Memory B cell (primary cell): ENCODE data around the gene PDE7B.

Experiments used
- ATAC-seq: fragments of 150-1000 bp; cut with Tn5 transposase; 2 replicates; pipeline ENCODE4 v1.10.0; 2021; ENCODE audit warnings: low read depth, mild to moderate bottlenecking, moderate library complexity
- DNase-seq, 2 donors: peaks; one replicate each; pipeline ENCODE4 v3.0.0; 2022; ENCODE audit warnings: low spot score in 2 of 2
- H3K27ac Mint-ChIP-seq: one replicate; pipeline ENCODE4 v1.8.0; 2022; ENCODE audit warnings: mild to moderate bottlenecking, moderate library complexity, mixed read lengths
- H3K27me3 Mint-ChIP-seq: one replicate; pipeline ENCODE4 v1.8.0; 2022; ENCODE audit warnings: mixed read lengths
- H3K36me3 Mint-ChIP-seq: one replicate; pipeline ENCODE4 v1.8.0; 2022; ENCODE audit warnings: mild to moderate bottlenecking, mixed read lengths
- H3K4me1 Mint-ChIP-seq: one replicate; pipeline ENCODE4 v1.8.0; 2022; ENCODE audit warnings: mixed read lengths
- H3K4me3 Mint-ChIP-seq: one replicate; pipeline ENCODE4 v1.8.0; 2022; ENCODE audit warnings: mild to moderate bottlenecking, moderate library complexity, mixed read lengths
- H3K9me3 Mint-ChIP-seq: one replicate; pipeline ENCODE4 v1.8.0; 2022; ENCODE audit warnings: mixed read lengths

The PDE7B gene

GRCh38 chr6:135883536-135883935, 32.0 kb downstream of the PDE7B start:
- no peaks in the 10 kb centered on the region for H3K36me3 Mint-ChIP-seq

DNA sequence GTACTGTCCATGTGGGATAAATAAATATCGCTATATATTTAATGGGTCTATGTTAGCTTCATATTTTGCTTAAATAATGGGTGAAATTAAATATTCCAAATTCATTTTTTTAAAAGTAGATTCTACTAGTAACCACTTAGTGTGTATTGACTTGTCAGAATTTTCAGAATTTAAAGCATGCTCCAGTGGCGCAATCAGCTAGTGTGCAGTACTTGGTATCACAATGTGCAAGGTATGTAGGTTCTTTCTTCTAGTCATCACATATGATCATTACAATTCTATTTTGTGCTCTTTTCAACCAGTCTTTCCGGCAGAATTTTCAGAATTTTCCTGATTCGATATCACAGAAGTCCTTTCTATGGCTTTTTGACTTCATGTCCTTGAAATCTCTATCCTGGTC, 32.6 kb downstream of the PDE7B start:
- no peaks in the 10 kb centered on the region for H3K36me3 Mint-ChIP-seq
- no peaks in the 10 kb centered on the region for H3K9me3 Mint-ChIP-seq
- ATAC-seq: no peak
- H3K4me1 Mint-ChIP-seq: peaks cover 39% of the 10 kb centered on the region
- H3K27ac Mint-ChIP-seq: no peak overlapping the region
- DNase-seq: no peak
- H3K4me3 Mint-ChIP-seq: no peak overlapping the region
- H3K27me3 Mint-ChIP-seq: no peaks in the 10 kb centered on the region

More at GRCh38 chr6:135883536-135883935, 32.0 kb downstream of the PDE7B start:
- Mint-ChIP-seq H3K27ac (no peak overlapping the region), H3K27me3 (no peaks in the 10 kb centered on the region), H3K4me1 (peaks cover 39% of the 10 kb centered on the region), H3K9me3 (no peaks in the 10 kb centered on the region), H3K4me3 (no peak overlapping the region)
- ATAC-seq (no peak), DNase-seq (no peak)

DNA sequence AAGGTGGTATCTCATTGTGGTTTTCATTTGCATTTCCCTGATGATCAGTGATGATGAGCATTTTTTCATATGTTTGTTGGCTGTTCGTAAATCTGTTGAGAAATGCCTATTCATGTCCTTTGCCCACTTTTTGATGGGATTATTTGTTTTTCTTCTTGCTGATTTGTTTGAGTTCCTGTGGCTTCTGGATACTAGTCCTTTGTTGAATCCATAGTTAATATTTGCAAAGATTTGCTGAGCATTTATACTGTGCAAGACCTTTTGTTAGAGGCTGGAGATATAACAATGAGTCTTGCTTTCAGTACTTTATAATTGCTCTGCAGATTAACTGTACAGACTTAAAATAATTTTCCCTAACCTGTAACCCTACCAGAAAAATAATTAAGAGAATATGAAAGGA, 35.6 kb downstream of the PDE7B start:
- H3K36me3 Mint-ChIP-seq: no peaks in the 10 kb centered on the region
- H3K27me3 Mint-ChIP-seq: no peaks in the 10 kb centered on the region
- peaks cover 22% of the 10 kb centered on the region for H3K4me1 Mint-ChIP-seq
- peak overlapping the region; percentile 19 for H3K4me3 Mint-ChIP-seq
- DNase-seq (no peak), ATAC-seq (no peak)
- no peak overlapping the region for H3K27ac Mint-ChIP-seq
- no peaks in the 10 kb centered on the region for H3K9me3 Mint-ChIP-seq

DNA sequence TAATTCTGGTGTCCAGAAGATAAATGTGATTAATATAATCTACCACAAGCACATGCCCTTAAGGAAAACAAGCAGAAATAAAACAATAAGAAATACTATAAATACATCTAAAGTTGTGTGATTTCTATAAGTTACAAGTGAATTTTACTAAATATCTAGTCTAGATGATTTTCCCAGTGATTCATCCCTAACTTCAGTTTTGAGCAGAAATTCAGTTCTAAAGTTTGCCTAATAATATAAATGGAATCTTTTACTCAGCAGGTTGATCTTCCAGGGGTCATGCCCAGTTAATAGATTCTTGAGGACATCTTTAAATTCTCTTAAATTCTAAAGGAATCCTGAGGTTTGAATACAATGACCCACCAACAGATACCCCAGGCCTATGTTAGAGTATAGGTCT, 37.3 kb downstream of the PDE7B start:
- Mint-ChIP-seq H3K4me3 (no peak overlapping the region), H3K27me3 (no peaks in the 10 kb centered on the region), H3K4me1 (peaks cover 19% of the 10 kb centered on the region), H3K27ac (no peak overlapping the region), H3K36me3 (no peaks in the 10 kb centered on the region), H3K9me3 (no peaks in the 10 kb centered on the region)
- ATAC-seq: no peak
- no peak for DNase-seq

DNA sequence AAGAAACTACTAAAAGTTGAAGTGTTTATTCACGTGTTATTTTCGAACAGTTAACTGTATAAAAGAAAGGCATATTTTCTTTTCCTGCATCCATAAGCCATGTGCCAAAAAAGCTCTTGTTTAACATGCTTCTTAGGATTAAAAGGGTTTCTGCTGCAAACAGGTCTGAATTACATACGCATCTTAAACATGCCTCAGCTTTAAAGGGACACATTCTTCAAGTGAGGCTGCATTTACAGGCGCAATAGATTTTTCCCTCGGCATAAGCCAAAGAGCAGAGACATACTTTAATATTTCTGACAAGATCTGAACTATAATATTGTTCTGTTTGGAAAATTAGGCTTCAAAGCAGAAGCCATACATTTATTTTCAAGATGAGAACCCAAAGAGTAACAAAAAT, 39.4 kb downstream of the PDE7B start:
- no peak overlapping the region for H3K4me3 Mint-ChIP-seq
- H3K9me3 Mint-ChIP-seq: no peaks in the 10 kb centered on the region
- no peaks in the 10 kb centered on the region for H3K36me3 Mint-ChIP-seq
- peaks cover 13% of the 10 kb centered on the region for H3K4me1 Mint-ChIP-seq
- DNase-seq (no peak), ATAC-seq (no peak)
- no peaks in the 10 kb centered on the region for H3K27me3 Mint-ChIP-seq
- H3K27ac Mint-ChIP-seq: no peak overlapping the region

- Mint-ChIP-seq H3K36me3 (peaks cover under 1% of the 10 kb centered on the region), H3K27ac (no peak overlapping the region), H3K4me1 (peaks cover 10% of the 10 kb centered on the region), H3K27me3 (no peaks in the 10 kb centered on the region), H3K4me3 (no peak overlapping the region), H3K9me3 (no peaks in the 10 kb centered on the region)
- no peak for DNase-seq
- no peak for ATAC-seq
These were observed 40.2 kb downstream of the PDE7B start for GRCh38 chr6:135891710-135892109.

DNA sequence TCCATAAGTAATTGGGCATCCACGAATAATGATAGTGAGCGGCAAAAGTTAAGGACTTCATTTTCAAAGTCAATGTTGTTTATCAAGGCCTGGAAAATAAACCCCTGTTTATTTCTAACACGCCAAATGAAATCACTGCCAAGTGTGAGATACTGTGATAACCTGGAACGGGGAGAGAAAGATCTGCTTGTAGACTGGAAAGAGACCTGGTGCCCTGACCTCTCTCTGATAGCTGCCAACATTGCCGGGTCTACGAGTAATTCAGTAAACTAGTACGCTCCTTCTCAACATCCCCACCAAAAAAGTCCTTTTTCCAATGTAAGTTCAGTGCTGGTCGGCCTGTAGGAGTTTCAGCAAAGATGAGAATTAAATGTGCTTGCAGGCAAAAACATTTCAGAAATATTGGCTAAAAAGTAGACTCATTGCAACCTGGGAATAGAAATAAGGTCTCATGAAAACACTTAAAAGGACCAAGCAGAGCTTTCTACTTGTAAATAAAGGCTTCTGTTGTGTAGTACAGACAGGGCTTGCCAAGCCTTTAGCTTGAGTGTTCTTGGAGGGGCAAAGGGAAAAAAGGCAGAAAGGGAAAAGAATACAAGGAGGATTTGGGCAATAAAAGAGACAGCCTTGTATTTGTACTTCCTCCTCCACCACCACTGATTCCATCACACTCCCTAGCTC, 43.9 kb downstream of the PDE7B start:
- Mint-ChIP-seq H3K27ac (no peak overlapping the region), H3K4me1 (peaks cover 3% of the 10 kb centered on the region), H3K9me3 (peaks cover 1% of the 10 kb centered on the region), H3K36me3 (peaks cover 3% of the 10 kb centered on the region), H3K4me3 (no peak overlapping the region), H3K27me3 (no peaks in the 10 kb centered on the region)
- DNase-seq (no peak), ATAC-seq (no peak)

DNA sequence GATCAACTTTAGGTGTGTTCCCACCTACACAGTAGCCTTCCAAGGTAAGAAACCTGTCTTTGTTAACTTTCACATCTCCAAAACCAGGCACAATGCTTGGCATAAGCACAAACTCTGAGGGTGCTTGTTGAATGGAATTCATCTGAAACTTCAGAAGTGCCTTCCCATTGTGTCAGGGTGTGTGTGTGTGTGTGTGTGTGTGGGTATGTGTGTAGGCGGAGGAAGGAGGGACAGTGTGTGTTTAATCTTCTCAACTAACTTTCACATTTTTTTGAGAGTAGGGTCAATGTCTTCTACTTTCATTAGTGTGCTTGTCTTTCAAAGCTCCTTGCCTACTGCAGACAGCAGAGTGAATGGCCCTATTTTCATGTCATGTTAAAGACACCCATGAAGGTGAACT, 45.6 kb downstream of the PDE7B start:
- H3K27me3 Mint-ChIP-seq: no peaks in the 10 kb centered on the region
- H3K27ac Mint-ChIP-seq: no peak overlapping the region
- ATAC-seq (no peak), DNase-seq (no peak)
- peaks cover 3% of the 10 kb centered on the region for H3K36me3 Mint-ChIP-seq
- H3K4me3 Mint-ChIP-seq: no peak overlapping the region
- H3K9me3 Mint-ChIP-seq: peaks cover 1% of the 10 kb centered on the region
- H3K4me1 Mint-ChIP-seq: peaks cover 3% of the 10 kb centered on the region

GRCh38 chr6:135901774-135902524, 50.4 kb downstream of the PDE7B start:
- no peak for DNase-seq
- H3K27ac Mint-ChIP-seq: no peak overlapping the region
- ATAC-seq: no peak

GRCh38 chr6:135902756-135903331, 51.3 kb downstream of the PDE7B start:
- Mint-ChIP-seq H3K27me3 (no peaks in the 10 kb centered on the region), H3K4me3 (no peak overlapping the region), H3K27ac (no peak overlapping the region), H3K36me3 (no peaks in the 10 kb centered on the region), H3K9me3 (peaks cover 1% of the 10 kb centered on the region), H3K4me1 (no peaks in the 10 kb centered on the region)
- DNase-seq (no peak), ATAC-seq (no peak)

More at GRCh38 chr6:135901774-135902524, 50.4 kb downstream of the PDE7B start:
- Mint-ChIP-seq H3K9me3 (peaks cover 1% of the 10 kb centered on the region), H3K4me1 (peaks cover under 1% of the 10 kb centered on the region), H3K36me3 (no peaks in the 10 kb centered on the region), H3K4me3 (no peak overlapping the region), H3K27me3 (no peaks in the 10 kb centered on the region)

- Mint-ChIP-seq H3K4me3 (no peak overlapping the region), H3K4me1 (no peaks in the 10 kb centered on the region), H3K36me3 (no peaks in the 10 kb centered on the region), H3K9me3 (no peaks in the 10 kb centered on the region), H3K27me3 (no peaks in the 10 kb centered on the region), H3K27ac (no peak overlapping the region)
- ATAC-seq (no peak), DNase-seq (no peak)
These were observed 53.2 kb downstream of the PDE7B start for GRCh38 chr6:135904666-135905065.

- DNase-seq (no peak), ATAC-seq (no peak)
- H3K27ac Mint-ChIP-seq: no peak overlapping the region
- no peaks in the 10 kb centered on the region for H3K4me1 Mint-ChIP-seq
- H3K4me3 Mint-ChIP-seq: no peak overlapping the region
- H3K36me3 Mint-ChIP-seq: no peaks in the 10 kb centered on the region
- H3K9me3 Mint-ChIP-seq: no peaks in the 10 kb centered on the region
- H3K27me3 Mint-ChIP-seq: no peaks in the 10 kb centered on the region
These were observed 54.3 kb downstream of the PDE7B start for GRCh38 chr6:135905604-135906300.

- Mint-ChIP-seq H3K27me3 (no peaks in the 10 kb centered on the region), H3K36me3 (no peaks in the 10 kb centered on the region), H3K9me3 (no peaks in the 10 kb centered on the region), H3K27ac (no peak overlapping the region), H3K4me3 (no peak overlapping the region), H3K4me1 (no peaks in the 10 kb centered on the region)
- ATAC-seq (no peak), DNase-seq (no peak)
These were observed 55.0 kb downstream of the PDE7B start for GRCh38 chr6:135906542-135906941.

- Mint-ChIP-seq H3K27ac (no peak overlapping the region), H3K36me3 (no peaks in the 10 kb centered on the region), H3K4me3 (no peak overlapping the region), H3K4me1 (no peaks in the 10 kb centered on the region), H3K27me3 (no peaks in the 10 kb centered on the region), H3K9me3 (no peaks in the 10 kb centered on the region)
- no peak for ATAC-seq
- DNase-seq: no peak
These were observed 55.5 kb downstream of the PDE7B start for GRCh38 chr6:135906972-135907465.
